B cell (primary cell): ENCODE data around the gene KCNJ8. TPM values are rescaled to one million over a fixed set of nuclear protein-coding genes. Genes with fewer than 3 reads are reported as not detected.
"Not testable (repeated sequence)": the region's sequence is repeated elsewhere in the genome, so short reads cannot be mapped to it uniquely, and the experiment has no call there.

ENCODE experiments used
- ATAC-seq: fragments of 200-7000 bp; cut with Tn5 transposase; one replicate; pipeline ENCODE4 v1.10.0; 2021; ENCODE audit warnings: low read depth, mild to moderate bottlenecking, moderate number of reproducible peaks, moderate library complexity
- CTCF ChIA-PET: fragments of 350-600 bp; sonication (Branson Sonifier 250); formaldehyde crosslinking; loops from one replicate; lab custom pipeline; 2021; ENCODE audit warnings: antibody characterized with exemption, inconsistent platforms; lab: Charles Lee
- POLR2A ChIA-PET: fragments of 350-600 bp; sonication (Branson Sonifier 250); formaldehyde crosslinking; loops from one replicate; lab custom pipeline; 2021; ENCODE audit warnings: antibody characterized with exemption; lab: Charles Lee
- DNase-seq: peaks from one replicate; pipeline ENCODE4 v3.0.0; 2013
- H2AFZ ChIP-seq: 2 replicates; pipeline ENCODE4 v1.6.1; 2012; ENCODE audit warnings: mild to moderate bottlenecking, low read depth, low read length; ENCODE audit not compliant: insufficient read depth, poor library complexity, severe bottlenecking
- H3K27ac ChIP-seq, 2 donors: 1 replicate in 1 of 2; 2 replicates in 1 of 2; pipeline ENCODE4 v1.5.1; 2012 to 2013; ENCODE audit warnings: low read length in 2 of 2, mild to moderate bottlenecking in 2 of 2, moderate library complexity in 1 of 2
- H3K27me3 ChIP-seq, 4 experiments: fragments of 200-600 bp in 1 of 4; sonication (generic) in 1 of 4; replicated peaks in 1 of 4; 1 replicate in 2 of 4; 2 replicates in 2 of 4; pipeline versions ENCODE4 v1.6.1 to v1.7.0; 2013 to 2016; ENCODE audit warnings: low read length in 3 of 4, mild to moderate bottlenecking in 2 of 4, mixed read lengths in 1 of 4, moderate library complexity in 1 of 4; ENCODE audit not compliant: insufficient read depth in 4 of 4, control insufficient read depth in 3 of 4; ENCODE audit errors: control extremely low read depth in 1 of 4
- H3K36me3 ChIP-seq, 2 experiments: replicated peaks in 1 of 2; 1 replicate in 1 of 2; 2 replicates in 1 of 2; pipeline versions ENCODE4 v1.6.1 to v1.7.1; 2013; ENCODE audit warnings: low read length in 1 of 2; ENCODE audit not compliant: insufficient read depth in 2 of 2, control insufficient read depth in 1 of 2; ENCODE audit errors: control extremely low read depth in 1 of 2, extremely low read depth in 1 of 2
- H3K4me1 ChIP-seq, 2 donors: fragments of 200-600 bp in 1 of 2; sonication (generic) in 1 of 2; 1 replicate in 1 of 2; 2 replicates in 1 of 2; pipeline versions ENCODE4 v1.5.1 to v1.6.1; 2013 to 2017; ENCODE audit warnings: low read length in 2 of 2; ENCODE audit not compliant: control insufficient read depth in 2 of 2, insufficient read depth in 2 of 2
- H3K4me2 ChIP-seq: replicated peaks from 2 replicates; pipeline ENCODE3; 2012; ENCODE audit warnings: mild to moderate bottlenecking, low read depth, low read length; ENCODE audit not compliant: poor library complexity, severe bottlenecking
- H3K4me3 ChIP-seq, 5 experiments: fragments of 200-600 bp in 1 of 5; sonication (generic) in 1 of 5; 1 replicate in 3 of 5; 2 replicates in 2 of 5; pipeline versions ENCODE4 v1.5.1 to v1.7.0; 2011 to 2016; ENCODE audit warnings: low read length in 4 of 5, mild to moderate bottlenecking in 4 of 5, low read depth in 2 of 5, control low read depth in 1 of 5, moderate library complexity in 1 of 5; ENCODE audit not compliant: insufficient read depth in 1 of 5; ENCODE audit errors: control extremely low read depth in 1 of 5, extremely low read depth in 1 of 5
- H3K79me2 ChIP-seq: fragments of 200-600 bp; sonication (generic); one replicate; pipeline ENCODE4 v1.6.0; 2016; ENCODE audit warnings: low read length; ENCODE audit not compliant: control insufficient read depth, insufficient read depth
- H3K9ac ChIP-seq: fragments of 200-600 bp; sonication (generic); 2 replicates; pipeline ENCODE4 v1.6.1; 2017; ENCODE audit warnings: mild to moderate bottlenecking, low read length, moderate library complexity
- H3K9me3 ChIP-seq, 3 donors: one replicate each; pipeline versions ENCODE4 v1.6.1 to v1.7.1; 2013; ENCODE audit warnings: low read length in 2 of 3; ENCODE audit not compliant: control insufficient read depth in 2 of 3, insufficient read depth in 1 of 3; ENCODE audit errors: control extremely low read depth in 1 of 3
- H4K20me1 ChIP-seq: 2 replicates; pipeline ENCODE4 v1.6.0; 2012; ENCODE audit warnings: mild to moderate bottlenecking, low read length; ENCODE audit not compliant: insufficient read depth, control insufficient read depth, poor library complexity, severe bottlenecking
- H3K27ac Mint-ChIP-seq: one replicate; pipeline ENCODE4 v1.8.0; 2021; ENCODE audit warnings: mixed read lengths
- H3K27me3 Mint-ChIP-seq: one replicate; pipeline ENCODE4 v1.8.0; 2021; ENCODE audit warnings: mixed read lengths
- H3K4me1 Mint-ChIP-seq: one replicate; pipeline ENCODE4 v1.8.0; 2021; ENCODE audit warnings: mixed read lengths
- H3K4me3 Mint-ChIP-seq: one replicate; pipeline ENCODE4 v1.8.0; 2021; ENCODE audit warnings: mixed read lengths
- H3K9me3 Mint-ChIP-seq: one replicate; pipeline ENCODE4 v1.8.0; 2022; ENCODE audit warnings: mixed read lengths; ENCODE audit not compliant: insufficient read depth
- WGBS: methylation state at CpG from one replicate; pipeline ENCODE4 v1.1.5; 2013; ENCODE audit warnings: missing lambda C conversion rate; ENCODE audit not compliant: insufficient coverage; 5-methylcytosine and 5-hydroxymethylcytosine counted together
- intact Hi-C: fragments of 100-400 bp; cut with micrococcal nuclease; formaldehyde crosslinking; loops from one replicate; pipeline ENCODE4 v1.10.0; 2022
- polyA plus RNA-seq: library from polyadenylated mRNA; depleted of rRNA; stranded (reverse); fragments of >200 nt; gene quantifications from 2 replicates; pipeline ENCODE4 v1.2.3, GENCODE V29; 2012
- total RNA-seq, 2 donors: library from RNA; stranded (reverse); fragments of 120-200 nt in 1 of 2; gene quantifications; 1 replicate in 1 of 2; 2 replicates in 1 of 2; pipeline versions ENCODE4 v1.2.3 to v1.2.4, GENCODE V29; 2013 to 2022

The KCNJ8 gene
- total and polyA plus RNA-seq, 2 donors (not counting 1 experiment from before 2014, with no cell fraction given): not detected

DNA sequence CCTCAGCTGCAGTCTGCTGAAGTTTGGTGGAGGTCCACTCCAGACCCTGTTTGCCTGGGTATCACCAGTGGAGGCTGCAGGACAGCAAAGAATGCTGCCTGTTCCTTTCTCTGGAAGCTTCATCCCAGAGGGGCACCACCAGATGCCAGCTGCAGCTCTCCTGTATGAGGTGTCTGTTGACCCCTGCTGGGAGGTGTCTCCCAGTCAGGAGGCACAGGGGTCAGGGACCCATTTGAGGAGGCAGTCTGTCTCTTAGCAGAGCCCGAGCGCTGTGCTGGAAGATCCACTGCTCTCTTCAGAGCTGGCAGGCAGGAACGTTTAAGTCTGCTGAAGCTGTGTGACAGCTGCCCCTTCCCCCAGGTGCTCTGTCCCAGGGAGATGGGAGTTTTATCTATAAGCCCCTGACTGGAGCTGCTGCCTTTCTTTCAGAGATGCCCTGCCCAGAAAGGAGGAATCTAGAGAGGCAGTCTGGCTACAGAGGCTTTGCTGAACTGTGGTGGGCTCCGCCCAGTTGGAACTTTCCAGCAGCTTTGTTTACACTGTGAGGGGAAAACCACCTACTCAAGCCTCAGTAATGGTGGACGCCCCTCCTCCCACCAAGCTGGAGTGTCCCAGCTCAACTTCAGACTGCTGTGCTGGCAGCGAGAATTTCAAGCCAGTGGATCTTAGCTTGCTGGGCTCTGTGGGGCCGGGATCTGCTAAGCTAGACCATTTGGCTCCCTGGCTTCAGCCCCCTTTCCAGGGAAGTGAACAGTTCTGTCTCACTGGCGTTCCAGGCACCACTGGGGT is 20.5 kb upstream of the KCNJ8 start:
- H3K4me3 Mint-ChIP-seq, ATAC-seq, H3K27me3 ChIP-seq: not testable (repeated sequence)

DNA sequence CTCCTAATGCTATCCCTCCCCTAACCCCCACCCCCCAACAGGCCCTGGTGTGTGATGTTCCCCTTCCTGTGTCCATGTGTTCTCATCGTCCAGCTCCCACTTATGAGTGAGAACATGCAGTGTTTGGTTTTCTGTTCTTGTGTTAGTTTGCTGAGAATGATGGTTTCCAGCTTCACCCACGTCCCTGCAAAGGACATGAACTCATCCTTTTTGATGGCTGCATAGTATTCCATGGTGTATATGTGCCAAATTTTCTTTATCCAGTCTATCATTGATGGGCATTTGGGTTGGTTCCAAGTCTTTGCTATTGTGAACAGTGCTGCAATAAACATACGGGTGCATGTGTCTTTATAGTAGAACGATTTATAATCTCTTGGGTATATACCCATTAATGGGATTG is 15.2 kb upstream of the KCNJ8 start:
- H4K20me1 ChIP-seq, H3K79me2 ChIP-seq, H3K36me3 ChIP-seq, H3K4me1 ChIP-seq, DNase-seq, H3K27me3 Mint-ChIP-seq, H3K27ac Mint-ChIP-seq, H3K9me3 Mint-ChIP-seq, H3K9me3 ChIP-seq, intact Hi-C loops, H3K4me1 Mint-ChIP-seq, CTCF ChIA-PET, H3K27me3 ChIP-seq, H3K4me3 ChIP-seq, H3K4me2 ChIP-seq, ATAC-seq, POLR2A ChIA-PET, H3K9ac ChIP-seq, H2AFZ ChIP-seq, H3K4me3 Mint-ChIP-seq, H3K27ac ChIP-seq: not testable (repeated sequence)
- WGBS: no CpG with 5 or more reads among the region's 4 CpGs

More for the DNA sequence above, 20.5 kb upstream of the KCNJ8 start:
- H3K9ac ChIP-seq, H3K9me3 Mint-ChIP-seq, H3K9me3 ChIP-seq, POLR2A ChIA-PET, H3K27ac Mint-ChIP-seq, H3K4me1 ChIP-seq, H3K4me1 Mint-ChIP-seq, H3K79me2 ChIP-seq, H4K20me1 ChIP-seq, H3K4me2 ChIP-seq, H2AFZ ChIP-seq, H3K27ac ChIP-seq, DNase-seq, H3K4me3 ChIP-seq, H3K36me3 ChIP-seq, intact Hi-C loops, CTCF ChIA-PET, H3K27me3 Mint-ChIP-seq: not testable (repeated sequence)
- 86% methylated on average over 8 of the region's 8 CpGs for WGBS
